OCI-LY3 (cell line): ENCODE results near the gene BEND2.

Source experiments
- CTCF ChIP-seq: fragments of 200-600, 300-600 bp; sonication (generic); IDR thresholded peaks from 2 replicates; pipeline ENCODE4 v1.5.1; 2014; ENCODE audit warnings: antibody characterized with exemption, low read length, low read depth
- EZH2phosphoT487 ChIP-seq: fragments of 200-600 bp; shearing (Covaris generic); IDR thresholded peaks from 2 replicates; pipeline ENCODE4 v1.6.1; 2018; ENCODE audit warnings: antibody characterized with exemption, mixed run types, low read depth

GRCh38 chrX:18174209-18174608 lies 46.5 kb downstream of the BEND2 start:
- TF ChIP-seq EZH2phosphoT487 (no peak), CTCF (no peak)
